HepG2 (cell line): ENCODE data around the gene METRN. TPM values are rescaled to one million over a fixed set of nuclear protein-coding genes. Genes with fewer than 3 reads are reported as not detected.

Experiments
- ATF2 ChIP-seq: sonication (generic); formaldehyde crosslinking; IDR thresholded peaks from 2 replicates; pipeline ENCODE4 v1.4.0; 2020; ENCODE audit warnings: missing genetic modification reagents
- CERS6 ChIP-seq: sonication (generic); formaldehyde crosslinking; IDR thresholded peaks from 2 replicates; pipeline ENCODE4 v1.5.0; 2020; ENCODE audit warnings: missing genetic modification reagents
- DMAP1 ChIP-seq: IDR thresholded peaks from 2 replicates; pipeline ENCODE4 v1.6.1; 2016
- HNF4A ChIP-seq: sonication (generic); formaldehyde crosslinking; IDR thresholded peaks from 2 replicates; pipeline ENCODE4 v1.4.0; 2020; ENCODE audit warnings: missing genetic modification reagents
- MBNL3 ChIP-seq: fragments of 250-450 bp; sonication (Bioruptor Pico); conservative IDR thresholded peaks from 2 replicates; pipeline ENCODE4 v1.8.0; 2022; ENCODE audit warnings: mild to moderate bottlenecking, inconsistent platforms
- MXI1 ChIP-seq: IDR thresholded peaks from 3 replicates; pipeline ENCODE4 v1.6.1; 2012; ENCODE audit warnings: low read depth, low read length, inconsistent platforms, borderline replicate concordance
- SALL1 ChIP-seq: sonication (generic); formaldehyde crosslinking; IDR thresholded peaks from 2 replicates; pipeline ENCODE4 v1.8.0; 2022; ENCODE audit warnings: mild to moderate bottlenecking, missing genetic modification reagents
- SALL2 ChIP-seq: sonication (generic); formaldehyde crosslinking; IDR thresholded peaks from 2 replicates; pipeline ENCODE4 v1.8.1; 2023; ENCODE audit warnings: mild to moderate bottlenecking, missing genetic modification reagents, inconsistent platforms
- TAF15 ChIP-seq: fragments of 200-400 bp; formaldehyde crosslinking; IDR thresholded peaks from one replicate; pipeline ENCODE4 v1.6.1; 2018; ENCODE audit warnings: mild to moderate bottlenecking, low read depth, low read length; ENCODE audit not compliant: poor library complexity, severe bottlenecking
- THAP8 ChIP-seq: sonication (generic); formaldehyde crosslinking; IDR thresholded peaks from 2 replicates; pipeline ENCODE4 v1.5.1; 2020; ENCODE audit warnings: missing genetic modification reagents, mild to moderate bottlenecking, borderline replicate concordance
- ZFP1 ChIP-seq: IDR thresholded peaks from 2 replicates; pipeline ENCODE4 v1.6.1; 2016
- ZNF143 ChIP-seq: sonication (generic); formaldehyde crosslinking; IDR thresholded peaks from 2 replicates; pipeline ENCODE4 v1.4.0; 2020; ENCODE audit warnings: missing genetic modification reagents
- ZNF180 ChIP-seq: sonication (generic); formaldehyde crosslinking; IDR thresholded peaks from 2 replicates; pipeline ENCODE4 v1.4.0; 2020; ENCODE audit warnings: low read depth, missing genetic modification reagents, borderline replicate concordance
- ZNF335 ChIP-seq: sonication (generic); formaldehyde crosslinking; IDR thresholded peaks from 2 replicates; pipeline ENCODE4 v1.4.0; 2020; ENCODE audit warnings: missing genetic modification reagents
- ZNF574 ChIP-seq: sonication (generic); formaldehyde crosslinking; IDR thresholded peaks from 2 replicates; pipeline ENCODE4 v1.4.0; 2020; ENCODE audit warnings: missing genetic modification reagents
- ZNF615 ChIP-seq: sonication (generic); formaldehyde crosslinking; IDR thresholded peaks from 2 replicates; pipeline ENCODE4 v1.5.0; 2020; ENCODE audit warnings: mild to moderate bottlenecking, missing genetic modification reagents, borderline replicate concordance
- ZNF687 ChIP-seq: sonication (generic); formaldehyde crosslinking; IDR thresholded peaks from 2 replicates; pipeline ENCODE4 v1.5.1; 2020; ENCODE audit warnings: mild to moderate bottlenecking, missing genetic modification reagents, moderate library complexity
- ZNF709 ChIP-seq: sonication (generic); formaldehyde crosslinking; IDR thresholded peaks from 2 replicates; pipeline ENCODE4 v1.5.0; 2020; ENCODE audit warnings: mild to moderate bottlenecking, missing genetic modification reagents
- polyA plus RNA-seq, 8 experiments: library from polyadenylated mRNA; depleted of rRNA in 3 of 8; stranded (reverse) in 7 of 8; unstranded in 1 of 8; fragments of >200 nt; fragmentation: Illumina TruSeq in 4 of 8; extraction: Trizol in 4 of 8; gene quantifications; 2 replicates each; pipeline versions ENCODE4 v1.2.1 to v1.2.3, GENCODE V29; 2011 to 2016; ENCODE audit warnings: low read depth in 4 of 8, missing spikeins in 1 of 8, mixed read lengths in 1 of 8; ENCODE audit not compliant: insufficient read depth in 1 of 8
- total RNA-seq, 5 experiments: library from RNA; depleted of rRNA; stranded (reverse); fragments of >200 nt; fragmentation: Illumina TruSeq; extraction: Trizol; gene quantifications; 2 replicates each; pipeline ENCODE4 v1.2.3, GENCODE V29; 2016; ENCODE audit warnings: low read depth in 1 of 5

METRN gene
- total and polyA plus RNA-seq, 2 of the 13 experiments (the other 11 are each of a cell fraction or from before 2014, with no cell fraction given) = 25.5 to 46.1 TPM

GRCh38 chr16:760545-761343 is 45.8 kb downstream of the METRN start, which contains the start of gene MSLN (continued):
- no peak for TF ChIP-seq TAF15
- TF ChIP-seq THAP8 (CRISPR knock-in tag) = no peak
- TF ChIP-seq MXI1 = no peak
- peak; percentile 79 for TF ChIP-seq HNF4A
- TF ChIP-seq SALL1 (CRISPR knock-in tag) = peak; percentile 18; the same call in 1 of the 2 replicates
- no peak for TF ChIP-seq ZFP1
- TF ChIP-seq CERS6 (CRISPR knock-in tag) = no peak
- no peak for TF ChIP-seq ZNF335
- TF ChIP-seq ZNF574 (CRISPR knock-in tag) = 0 out of 2 replicates have a peak, but pooled peaks have one; percentile 24
- TF ChIP-seq ZNF709 = 0 out of 2 replicates have a peak, but pooled peaks have one; percentile 45
- no peak for TF ChIP-seq ATF2 (CRISPR knock-in tag)
- no peak for TF ChIP-seq ZNF180 (CRISPR knock-in tag)
- no peak for TF ChIP-seq SALL2 (CRISPR knock-in tag)
- TF ChIP-seq ZNF143 (CRISPR knock-in tag) = 0 out of 2 replicates have a peak, but pooled peaks have one; percentile 11
- peak; percentile 64 for TF ChIP-seq ZNF687 (CRISPR knock-in tag)
- TF ChIP-seq ZNF615 (CRISPR knock-in tag) = no peak
- TF ChIP-seq MBNL3 (CRISPR knock-in tag) = no peak
- no peak for TF ChIP-seq DMAP1 (CRISPR knock-in tag)
